Measurements from ENCODE around the gene KCND2.

Gene KCND2

DNA sequence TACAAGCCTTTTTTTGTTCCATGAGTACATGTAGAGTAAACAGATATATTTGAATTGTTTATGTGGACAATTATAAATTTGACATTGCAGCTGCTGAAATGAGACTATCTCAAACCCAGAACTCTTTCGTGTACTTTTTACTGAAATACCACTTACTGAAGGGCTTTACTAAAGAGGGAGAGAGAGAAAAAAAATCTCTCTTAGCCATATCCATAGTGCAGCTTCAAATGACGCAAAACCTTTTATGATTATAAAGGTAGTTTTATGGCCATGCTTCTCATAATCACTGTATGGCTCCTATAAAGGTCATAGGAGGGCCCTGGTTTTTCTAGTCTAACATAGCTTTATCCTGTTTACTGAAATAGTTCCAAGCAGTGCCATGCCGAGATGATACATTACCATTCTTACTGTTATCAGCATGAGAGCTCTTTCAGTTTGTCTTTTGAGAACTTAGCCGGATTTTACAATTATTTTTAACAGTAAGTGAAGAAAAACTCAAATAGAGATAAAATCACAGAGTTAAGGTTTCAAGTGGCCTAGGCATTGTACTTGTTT is 35.1 kb downstream of the KCND2 start:
- in situ Hi-C loops (cut with MboI; ENCODE audit: low sequenced_read_pairs) = no loop called here

DNA sequence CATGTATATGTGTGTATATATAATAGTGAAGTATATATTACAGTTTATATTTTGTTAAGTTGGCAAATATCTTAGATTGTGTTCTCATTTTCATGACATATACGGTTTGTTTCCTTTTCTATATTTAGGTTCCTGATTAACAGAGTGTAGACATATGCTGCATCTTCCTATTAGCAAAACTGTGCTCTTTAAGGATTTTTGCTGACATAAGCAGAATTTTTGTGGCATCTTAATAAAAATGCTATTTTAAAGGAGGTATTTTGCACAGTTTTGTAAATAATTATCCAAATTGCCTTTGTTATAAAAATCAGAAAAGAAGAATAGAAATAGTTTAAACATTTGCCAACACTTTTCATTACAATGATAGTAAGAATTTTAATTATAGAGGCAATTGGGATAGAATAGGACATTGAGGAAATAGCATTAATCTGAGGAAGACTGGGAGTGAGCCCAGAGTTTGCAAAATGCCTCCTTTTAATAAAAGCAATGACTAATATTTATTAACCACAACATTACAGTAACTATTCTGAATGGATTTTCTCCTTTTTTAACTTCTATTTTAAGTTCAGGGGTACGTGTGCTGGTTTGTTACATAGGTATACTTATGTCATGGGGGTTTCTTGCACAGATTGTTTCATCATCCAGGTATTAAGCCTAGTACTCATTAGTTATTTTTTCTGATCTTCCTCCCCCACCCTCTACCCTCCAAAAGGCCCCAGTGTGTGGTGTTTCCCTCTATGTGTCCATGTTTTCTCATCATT is 38.2 kb downstream of the KCND2 start:
- in situ Hi-C loops (cut with MboI; ENCODE audit: low sequenced_read_pairs) = no loop called here

DNA sequence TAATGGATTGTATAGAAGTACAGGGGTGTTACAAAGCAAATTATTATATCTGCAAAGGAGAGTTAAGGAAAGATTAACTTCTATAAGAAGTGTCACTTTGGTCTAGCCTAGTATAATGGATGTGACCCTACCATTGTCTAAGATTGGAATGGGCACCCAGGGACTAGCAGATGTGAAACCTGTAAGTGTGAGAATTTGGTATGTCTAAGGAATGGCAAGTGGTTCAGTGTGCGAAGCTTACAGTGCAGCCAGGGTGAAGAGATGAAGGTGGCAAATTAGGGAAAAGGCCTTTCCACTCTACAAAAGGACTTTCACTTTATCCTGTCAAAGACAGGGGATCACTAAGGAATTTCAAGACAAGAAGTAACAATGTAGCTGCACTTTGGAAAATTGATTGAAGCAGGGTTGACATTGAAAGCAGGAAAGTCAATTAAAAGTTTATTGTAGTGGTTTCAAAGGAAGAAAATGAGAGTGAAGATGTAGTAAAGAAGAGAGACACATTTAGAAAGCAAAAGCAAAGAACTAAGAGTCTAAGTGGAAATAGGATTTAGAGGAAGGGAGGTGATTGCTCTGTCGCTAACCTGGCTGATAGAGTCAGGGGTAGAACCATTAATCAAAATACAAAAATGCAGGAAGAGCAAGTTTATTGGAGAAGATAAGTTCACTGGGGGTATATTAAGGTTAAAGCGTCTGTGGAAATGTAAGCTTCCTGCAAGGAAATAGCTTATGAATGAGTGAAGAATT is 47.4 kb downstream of the KCND2 start:
- in situ Hi-C loops (cut with MboI; ENCODE audit: low sequenced_read_pairs) = no loop called here

DNA sequence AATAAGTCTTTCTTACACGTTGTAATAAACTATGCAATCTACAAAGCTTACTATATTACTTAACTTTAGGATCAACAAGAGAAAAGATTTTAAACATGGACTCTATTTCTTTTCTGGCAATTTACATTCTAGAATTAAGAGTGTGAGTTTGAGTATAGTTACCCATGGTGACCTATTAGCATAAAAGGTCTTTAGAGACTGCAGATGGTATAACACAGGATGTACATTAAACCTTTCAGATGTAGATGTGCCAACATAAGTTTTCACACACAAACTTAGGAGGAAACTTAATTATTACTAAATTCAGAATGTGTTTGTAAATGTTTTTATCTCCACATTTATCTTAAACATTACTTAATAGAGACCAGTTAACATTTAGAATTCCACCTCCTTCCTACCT is 54.1 kb downstream of the KCND2 start:
- in situ Hi-C loops (cut with MboI; ENCODE audit: low sequenced_read_pairs) = no loop called here

DNA sequence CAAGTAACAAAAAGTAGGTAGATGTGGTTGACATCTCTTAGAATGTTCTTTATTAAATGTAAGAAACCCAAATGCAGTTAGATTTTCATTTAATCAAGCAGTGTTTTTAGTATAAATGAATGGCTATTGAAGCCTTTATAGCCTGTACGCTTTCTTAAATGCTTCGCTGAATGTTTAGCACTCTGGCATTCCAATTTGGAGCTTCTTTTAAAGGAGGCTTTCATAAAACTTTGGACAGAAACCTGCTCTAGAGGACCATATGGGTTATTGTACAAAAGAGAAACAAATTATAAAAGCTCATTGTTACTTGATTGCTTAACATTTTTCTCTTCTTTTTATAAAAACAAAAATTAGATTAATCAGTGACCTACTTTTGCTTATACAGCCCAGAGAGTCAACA is 59.5 kb downstream of the KCND2 start:
- in situ Hi-C loops (cut with MboI; ENCODE audit: low sequenced_read_pairs) = no loop called here

DNA sequence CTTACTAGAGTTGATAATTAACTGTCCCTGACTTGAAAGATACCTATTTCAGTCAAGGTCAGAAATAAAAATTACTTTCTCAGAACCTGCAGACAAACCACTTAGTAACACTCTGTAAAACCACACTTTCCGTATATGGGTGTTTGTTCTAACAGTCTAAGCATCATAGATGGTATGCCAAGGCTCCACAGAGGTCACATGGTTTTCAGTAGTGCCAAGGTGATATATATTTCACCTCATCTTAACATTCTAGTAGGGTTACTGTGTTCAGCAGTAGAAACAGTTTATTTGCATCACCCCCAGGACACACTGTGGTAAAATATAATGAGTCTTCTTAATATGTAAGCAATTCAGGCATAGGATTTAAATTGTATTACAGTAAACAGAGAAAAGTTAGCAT is 61.5 kb downstream of the KCND2 start:
- in situ Hi-C loops (cut with MboI; ENCODE audit: low sequenced_read_pairs) = no loop called here

DNA sequence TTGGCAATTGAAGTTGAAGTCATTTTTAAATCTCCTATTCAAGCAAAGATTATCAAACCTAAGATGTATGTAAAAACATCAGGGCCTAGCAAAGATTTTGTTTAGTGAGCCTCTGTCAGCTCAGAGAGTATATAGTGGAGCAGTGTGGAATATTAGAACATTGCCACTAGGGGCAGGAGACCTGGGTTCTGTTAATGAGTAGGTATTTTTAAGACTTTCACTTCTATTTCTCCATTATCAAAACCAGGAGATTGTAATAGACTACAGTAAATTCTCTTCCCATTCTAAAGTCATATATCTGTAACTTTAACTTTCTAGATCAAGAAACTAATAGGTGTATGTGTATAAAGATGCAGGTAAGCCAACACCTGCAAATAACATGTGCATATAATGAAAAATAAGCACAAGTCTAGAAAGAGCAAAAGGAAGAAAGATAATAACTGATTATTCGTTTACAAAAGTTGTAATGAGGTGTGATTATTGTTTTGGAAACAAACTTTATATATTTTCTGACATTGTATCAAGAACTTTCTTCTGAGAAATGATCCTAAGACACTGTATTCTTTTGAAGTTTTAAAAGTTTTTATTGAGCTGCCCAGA is 64.4 kb downstream of the KCND2 start:
- in situ Hi-C loops (cut with MboI; ENCODE audit: low sequenced_read_pairs) = no loop called here

DNA sequence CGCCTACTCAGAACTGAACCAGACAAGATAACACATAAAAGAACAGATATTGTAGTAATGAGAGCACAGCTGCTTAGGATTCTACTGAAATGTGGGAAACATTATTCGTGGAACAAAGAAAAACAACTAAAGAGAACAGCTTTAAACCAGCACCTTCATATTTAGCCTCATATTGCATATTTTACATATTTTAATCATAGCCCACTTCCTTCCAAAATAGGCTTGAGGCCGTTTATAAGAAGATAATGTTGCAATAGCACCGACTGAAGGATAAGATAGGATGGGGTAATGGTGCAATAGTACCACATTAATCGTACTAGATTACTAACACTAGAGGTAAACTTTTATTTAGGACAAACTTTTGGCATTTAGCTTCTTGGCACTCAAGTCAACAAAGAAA is 71.3 kb downstream of the KCND2 start:
- in situ Hi-C loops (cut with MboI; ENCODE audit: low sequenced_read_pairs) = no loop called here

DNA sequence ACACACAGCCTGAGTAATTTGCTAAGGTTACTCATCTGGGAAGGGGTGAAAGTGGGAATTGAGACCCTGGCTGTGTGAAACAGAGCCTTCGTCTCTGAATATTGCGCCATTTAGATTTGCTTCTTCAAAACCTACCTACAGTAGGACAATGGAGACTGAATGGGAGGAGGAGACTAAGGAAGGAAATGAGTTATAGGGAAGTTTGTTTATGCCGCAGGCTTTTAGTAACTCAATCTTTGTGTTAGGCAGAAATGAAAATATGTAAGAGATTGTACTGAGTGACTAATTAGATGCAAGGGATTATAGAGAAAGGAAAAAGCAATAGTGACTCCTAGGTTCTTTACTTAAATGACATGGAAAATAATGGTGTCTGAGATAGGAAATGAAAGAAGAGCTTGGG is 80.2 kb downstream of the KCND2 start:
- in situ Hi-C loops (cut with MboI; ENCODE audit: low sequenced_read_pairs) = no loop called here

DNA sequence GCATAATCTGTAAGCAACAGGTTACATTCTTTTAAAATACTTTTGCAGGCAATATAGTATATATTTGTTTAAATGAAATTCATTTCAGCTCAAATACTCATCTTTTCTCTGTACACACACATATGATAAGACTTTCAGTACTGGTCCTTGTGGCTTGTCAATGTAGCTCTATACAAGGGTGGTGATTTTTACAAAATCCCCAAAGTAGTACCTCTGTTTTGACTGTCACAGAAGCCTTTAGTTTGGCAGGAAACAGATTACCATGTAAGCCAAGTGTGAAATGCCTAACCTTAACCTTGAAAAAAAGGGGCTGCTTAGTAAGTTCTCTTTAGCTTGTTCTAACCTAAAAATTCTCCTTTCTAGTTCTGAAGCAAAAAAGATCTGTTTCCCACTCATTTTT is 87.9 kb downstream of the KCND2 start:
- in situ Hi-C loops (cut with MboI; ENCODE audit: low sequenced_read_pairs) = no loop called here

DNA sequence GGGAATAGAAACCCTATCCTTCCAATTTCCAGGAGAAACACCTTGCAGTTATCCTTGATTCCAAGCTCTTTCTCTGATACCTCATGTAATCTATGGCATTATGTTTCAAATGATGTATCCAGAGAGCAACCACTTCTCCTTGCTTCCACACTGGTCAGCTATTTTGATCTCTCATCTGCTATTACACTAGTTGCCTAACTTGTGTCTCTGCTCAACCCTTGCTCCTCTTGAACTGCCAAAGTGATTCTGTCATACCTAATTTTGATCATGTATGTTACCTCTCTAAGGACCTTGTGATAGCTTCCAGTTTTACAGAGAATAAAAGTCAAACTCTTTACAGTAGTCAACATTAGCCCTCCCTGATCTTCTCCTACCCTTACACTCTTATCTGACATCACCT is 90.4 kb downstream of the KCND2 start:
- in situ Hi-C loops (cut with MboI; ENCODE audit: low sequenced_read_pairs) = no loop called here

DNA sequence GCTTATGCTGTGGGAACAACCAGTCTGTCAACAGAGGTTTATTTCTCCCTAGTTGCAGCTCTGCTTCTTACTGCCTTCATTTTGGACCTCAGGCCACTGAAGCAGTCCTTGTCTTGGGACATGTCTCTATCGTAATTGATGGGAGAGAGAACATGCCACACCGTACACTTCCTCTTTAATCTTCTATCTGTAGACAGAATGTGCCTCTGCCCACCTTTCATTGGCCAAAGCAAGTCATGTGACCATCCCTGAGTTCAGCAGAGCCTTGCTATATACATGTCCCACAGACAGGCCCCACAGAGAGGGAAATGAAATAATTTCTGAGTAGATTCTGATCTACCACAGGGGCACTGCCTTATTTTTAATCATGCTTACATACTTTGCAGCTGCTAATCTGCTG is 98.0 kb downstream of the KCND2 start:
- in situ Hi-C loops (cut with MboI; ENCODE audit: low sequenced_read_pairs) = no loop called here

DNA sequence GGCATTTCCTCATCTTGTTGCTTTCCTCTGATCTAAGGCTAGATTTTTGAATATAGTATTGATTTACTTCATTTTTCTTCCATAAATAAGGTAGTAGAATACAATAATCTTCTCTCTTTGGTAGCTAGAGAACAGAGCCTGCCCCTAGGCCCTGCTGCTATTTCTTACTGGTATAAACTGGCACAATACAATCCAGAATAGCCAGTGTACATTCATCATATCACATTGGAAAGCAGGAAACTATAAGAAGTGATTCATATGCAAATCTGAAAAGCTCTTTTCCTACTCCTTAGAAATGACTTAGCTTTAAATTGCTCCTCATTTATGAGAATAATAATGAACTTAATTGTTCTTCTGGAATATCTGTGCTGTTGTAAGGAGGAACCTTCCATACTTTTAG is 100.2 kb downstream of the KCND2 start:
- in situ Hi-C loops (cut with MboI; ENCODE audit: low sequenced_read_pairs) = no loop called here

DNA sequence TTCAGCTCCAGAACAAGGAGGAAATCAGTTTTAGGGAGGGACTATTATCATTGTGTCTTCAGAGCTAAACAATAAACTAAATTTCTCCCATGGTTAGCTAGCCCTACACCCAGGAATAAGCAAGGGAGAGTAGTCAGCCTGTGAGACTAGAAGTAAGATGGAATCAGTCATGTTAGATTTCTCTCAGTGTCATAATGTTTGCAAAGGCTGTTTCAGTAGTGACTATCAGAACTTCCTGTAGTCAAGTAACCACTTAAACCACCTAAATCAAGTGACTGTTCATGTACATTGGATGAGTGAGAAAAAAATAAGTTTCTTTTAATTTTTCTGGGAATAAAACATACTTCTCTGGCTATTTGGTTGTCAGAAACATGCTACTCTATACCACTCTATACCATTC is 121.6 kb downstream of the KCND2 start:
- in situ Hi-C loops (cut with MboI; ENCODE audit: low sequenced_read_pairs) = no loop called here

DNA sequence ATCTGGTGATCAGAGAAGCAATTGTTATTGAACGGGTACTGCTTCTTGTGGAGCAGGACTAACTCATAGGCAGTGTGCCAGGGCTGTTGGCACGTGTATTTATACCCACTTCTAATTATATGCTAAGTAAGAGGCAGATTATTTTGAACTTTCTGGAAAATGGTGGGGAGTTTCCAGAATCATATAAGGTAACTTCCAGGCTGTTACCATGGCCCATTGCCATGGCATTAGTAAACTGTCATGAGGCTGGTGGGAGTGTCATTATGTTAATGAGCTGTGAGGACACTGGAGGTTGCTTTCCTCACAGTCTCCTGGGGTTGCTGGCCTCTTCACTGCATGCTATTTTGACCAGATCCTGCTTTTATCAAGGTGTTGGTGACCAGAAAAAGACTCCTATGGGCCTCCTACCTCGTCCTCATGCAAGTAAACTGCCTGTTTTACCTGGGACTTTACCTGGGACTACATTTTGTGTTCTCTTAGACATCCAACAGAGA is 122.6 kb downstream of the KCND2 start:
- in situ Hi-C loops (cut with MboI; ENCODE audit: low sequenced_read_pairs) = no loop called here

DNA sequence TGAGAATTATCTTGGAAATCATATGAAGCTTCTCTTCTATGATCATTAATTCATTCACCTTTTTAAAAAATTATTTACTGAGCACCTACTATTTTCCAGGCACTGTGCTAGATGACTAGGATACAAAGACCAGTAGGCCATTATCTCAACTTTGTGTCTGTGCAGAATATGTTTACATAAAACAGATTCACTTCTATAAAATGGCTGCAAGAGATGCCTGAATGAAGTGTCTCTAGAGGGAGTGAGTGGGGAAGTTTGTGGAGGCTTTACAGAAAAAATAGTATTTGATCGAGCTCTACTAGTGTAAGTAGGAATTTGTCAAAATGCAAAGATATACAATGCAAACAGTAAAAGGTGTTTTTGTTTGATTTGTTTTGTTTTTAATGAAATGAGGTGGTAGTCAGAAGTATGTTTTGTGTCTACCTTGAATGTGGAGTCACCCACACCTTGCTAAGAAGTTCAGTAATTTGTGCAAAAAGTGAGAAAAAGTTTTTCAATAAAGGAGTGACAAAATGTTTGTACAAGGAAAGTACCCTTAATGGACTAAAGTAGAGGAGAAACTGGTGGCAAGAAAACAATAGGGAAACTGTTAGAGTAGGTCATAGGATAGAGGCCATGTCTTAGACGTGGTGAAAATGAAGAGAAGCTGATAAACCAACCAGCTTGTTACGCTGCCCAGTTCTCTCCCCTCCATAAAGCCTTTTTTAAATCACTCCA is 125.5 kb downstream of the KCND2 start:
- in situ Hi-C loops (cut with MboI; ENCODE audit: low sequenced_read_pairs) = no loop called here

DNA sequence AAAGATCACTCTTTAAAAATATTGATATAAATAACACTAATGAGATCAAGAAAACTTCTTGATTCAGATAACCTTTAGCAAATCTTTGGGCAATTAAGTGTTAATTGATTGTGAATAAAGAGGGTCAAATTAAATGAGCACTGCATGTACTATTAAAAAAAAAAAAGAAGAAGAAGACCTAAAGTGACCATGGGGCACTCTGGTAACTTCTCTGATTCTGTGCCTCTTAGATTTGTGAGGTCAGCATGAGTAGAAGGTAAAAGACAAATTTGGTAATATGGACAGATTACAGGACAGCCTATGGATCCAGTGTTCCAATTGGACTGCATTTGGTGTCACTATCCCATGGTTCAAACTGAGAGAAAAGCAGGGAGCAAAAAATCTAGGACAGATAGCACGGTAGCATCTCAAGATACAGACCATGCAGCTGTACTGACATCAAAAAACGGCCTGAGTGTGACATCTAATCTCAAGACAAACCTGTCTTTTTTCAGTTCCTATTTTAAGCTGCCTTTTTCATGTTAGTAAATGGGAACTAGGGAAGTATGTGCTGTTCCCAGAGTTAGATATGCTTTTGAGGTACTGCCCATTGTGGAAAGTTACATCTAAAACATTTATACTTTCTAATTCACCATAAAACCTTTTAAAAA is 128.0 kb downstream of the KCND2 start:
- in situ Hi-C loops (cut with MboI; ENCODE audit: low sequenced_read_pairs) = no loop called here

DNA sequence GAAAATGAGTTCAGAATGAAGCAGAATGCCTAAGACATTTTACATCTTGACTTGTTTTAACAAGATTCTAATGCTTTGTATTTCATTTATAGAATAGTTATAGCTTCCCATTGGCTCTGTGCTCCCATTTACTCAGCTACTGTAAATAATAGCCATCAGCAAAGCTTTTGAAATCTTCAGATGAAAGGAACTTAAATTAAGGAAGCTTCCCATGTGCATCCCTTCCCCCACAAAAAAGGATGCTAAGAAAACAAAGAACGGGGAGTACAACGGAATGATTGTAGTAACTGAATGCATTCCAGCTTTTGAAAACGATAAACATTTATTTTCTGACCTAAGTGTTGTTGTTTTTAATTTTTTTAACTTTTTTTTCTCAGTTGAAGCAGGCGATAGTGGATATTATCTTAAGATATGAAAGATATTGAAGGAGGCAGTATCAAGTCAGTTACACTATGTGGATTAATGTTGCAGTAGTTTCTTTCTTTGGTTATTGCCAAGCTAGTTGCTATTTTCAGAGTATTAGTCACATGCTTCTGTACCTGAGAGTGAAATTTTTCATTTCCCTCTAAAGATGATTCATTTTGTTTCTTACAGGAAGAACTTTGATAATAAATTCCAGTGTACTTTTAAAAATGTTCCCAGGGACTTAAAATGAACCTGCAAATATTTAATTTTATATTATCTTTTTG is 129.2 kb downstream of the KCND2 start:
- in situ Hi-C loops (cut with MboI; ENCODE audit: low sequenced_read_pairs) = no loop called here

DNA sequence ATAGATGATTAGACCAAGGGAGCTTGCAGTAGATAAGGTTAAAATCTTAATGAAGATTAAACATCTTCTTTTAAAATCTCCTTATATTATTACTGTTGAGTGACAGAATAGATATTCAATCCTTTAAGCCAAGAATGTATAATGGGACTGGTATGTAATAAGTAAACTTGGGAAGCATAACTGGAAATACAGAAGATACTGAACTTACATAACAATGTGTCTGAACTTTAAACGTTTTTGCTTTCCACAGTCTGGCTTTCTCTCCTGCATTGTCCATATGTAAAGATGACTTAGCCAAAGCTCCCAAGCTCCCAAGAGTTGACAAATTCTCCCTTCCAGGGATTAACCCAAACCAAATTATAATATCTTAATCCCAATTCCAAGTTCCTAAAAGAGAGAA is 129.8 kb downstream of the KCND2 start:
- in situ Hi-C loops (cut with MboI; ENCODE audit: low sequenced_read_pairs) = no loop called here

DNA sequence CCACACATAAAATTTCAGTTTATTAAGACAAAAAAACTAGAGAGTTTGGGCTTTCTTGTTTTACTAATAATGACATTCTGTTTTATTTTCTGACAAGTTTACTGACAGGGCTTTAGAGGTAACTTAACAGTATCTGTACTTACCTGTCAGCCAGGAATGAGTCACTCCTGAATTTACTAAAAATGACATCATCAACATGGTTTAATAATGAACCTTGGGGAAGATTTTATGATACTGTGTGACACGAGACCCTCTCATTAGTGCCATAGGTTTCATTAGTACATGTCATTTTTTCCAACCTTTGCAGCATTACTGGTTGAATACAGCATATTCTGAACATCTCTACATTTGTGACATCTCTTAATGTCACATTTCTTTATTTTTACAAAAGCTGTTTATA is 131.1 kb downstream of the KCND2 start:
- in situ Hi-C loops (cut with MboI; ENCODE audit: low sequenced_read_pairs) = no loop called here

All from hTERT RPE-1 (cell line).